C4-2B (cell line): ENCODE results near the gene ASIC4.

Source experiments
- ZFX ChIP-seq: fragments of 450-650 bp; IDR thresholded peaks from 2 replicates; pipeline ENCODE4 v1.6.1; 2017
- TF ChIP-seq, protein P1 (sequence below): fragments of 450-650 bp; conservative IDR thresholded peaks from 2 replicates; pipeline ENCODE4 v1.5.1; 2017; ENCODE audit warnings: mild to moderate bottlenecking

DNA sequence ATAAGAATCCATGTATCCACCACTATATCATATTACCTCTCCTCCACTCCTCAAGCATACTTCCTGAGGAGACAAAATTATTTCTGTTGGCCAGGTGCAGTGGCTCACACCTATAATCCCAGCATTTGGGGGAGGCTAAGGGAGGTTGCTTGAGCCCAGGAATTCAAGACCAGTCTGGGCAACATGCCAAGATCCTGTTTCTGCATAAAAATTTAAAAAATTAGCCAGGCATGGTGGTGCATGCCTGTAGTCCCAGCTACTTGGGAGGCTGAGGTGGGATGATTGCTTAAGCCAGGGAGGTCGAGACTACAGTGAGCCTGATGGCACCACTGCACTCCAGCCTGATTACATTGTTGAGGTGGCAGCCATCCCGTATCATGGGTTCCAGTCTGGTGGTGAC lies 67.1 kb downstream of the ASIC4 start:
- TF ChIP-seq, protein P1, sequence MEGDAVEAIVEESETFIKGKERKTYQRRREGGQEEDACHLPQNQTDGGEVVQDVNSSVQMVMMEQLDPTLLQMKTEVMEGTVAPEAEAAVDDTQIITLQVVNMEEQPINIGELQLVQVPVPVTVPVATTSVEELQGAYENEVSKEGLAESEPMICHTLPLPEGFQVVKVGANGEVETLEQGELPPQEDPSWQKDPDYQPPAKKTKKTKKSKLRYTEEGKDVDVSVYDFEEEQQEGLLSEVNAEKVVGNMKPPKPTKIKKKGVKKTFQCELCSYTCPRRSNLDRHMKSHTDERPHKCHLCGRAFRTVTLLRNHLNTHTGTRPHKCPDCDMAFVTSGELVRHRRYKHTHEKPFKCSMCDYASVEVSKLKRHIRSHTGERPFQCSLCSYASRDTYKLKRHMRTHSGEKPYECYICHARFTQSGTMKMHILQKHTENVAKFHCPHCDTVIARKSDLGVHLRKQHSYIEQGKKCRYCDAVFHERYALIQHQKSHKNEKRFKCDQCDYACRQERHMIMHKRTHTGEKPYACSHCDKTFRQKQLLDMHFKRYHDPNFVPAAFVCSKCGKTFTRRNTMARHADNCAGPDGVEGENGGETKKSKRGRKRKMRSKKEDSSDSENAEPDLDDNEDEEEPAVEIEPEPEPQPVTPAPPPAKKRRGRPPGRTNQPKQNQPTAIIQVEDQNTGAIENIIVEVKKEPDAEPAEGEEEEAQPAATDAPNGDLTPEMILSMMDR = no peak
- TF ChIP-seq ZFX = no peak
